ENCODE results near the gene DIAPH2. TPM values are rescaled to one million over a fixed set of nuclear protein-coding genes. Genes with fewer than 3 reads are reported as not detected.

Gene DIAPH2
- total RNA-seq, 1 donor from 2014 or later, result 33.0 TPM

DNA sequence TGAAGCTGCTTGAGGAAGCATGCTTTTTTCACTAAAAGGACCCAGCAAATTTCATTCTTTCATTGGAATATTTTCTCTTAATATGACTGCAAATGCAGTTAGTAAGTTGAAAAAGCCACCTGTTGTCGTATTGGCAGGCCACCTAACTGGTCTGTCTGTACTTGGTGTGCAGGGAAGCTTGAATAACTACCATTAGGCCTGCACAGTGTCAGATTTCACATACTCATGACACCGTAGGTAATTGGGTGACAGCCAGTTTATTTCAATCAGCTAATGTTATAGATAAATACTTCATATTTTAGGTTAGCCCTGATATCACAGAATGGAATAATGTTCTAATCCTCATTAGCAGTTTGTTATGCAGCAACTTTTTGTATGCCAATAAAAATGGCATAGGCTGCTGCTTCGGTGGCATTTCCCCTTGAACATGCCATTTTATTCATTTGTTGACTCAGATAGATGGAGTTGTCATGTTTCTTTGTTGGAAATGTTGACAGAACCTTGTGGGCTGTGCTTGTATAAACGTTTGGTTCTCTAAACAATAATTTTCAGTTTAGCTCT lies 372.8 kb downstream of the DIAPH2 start:
- no peak for DNase-seq

DNA sequence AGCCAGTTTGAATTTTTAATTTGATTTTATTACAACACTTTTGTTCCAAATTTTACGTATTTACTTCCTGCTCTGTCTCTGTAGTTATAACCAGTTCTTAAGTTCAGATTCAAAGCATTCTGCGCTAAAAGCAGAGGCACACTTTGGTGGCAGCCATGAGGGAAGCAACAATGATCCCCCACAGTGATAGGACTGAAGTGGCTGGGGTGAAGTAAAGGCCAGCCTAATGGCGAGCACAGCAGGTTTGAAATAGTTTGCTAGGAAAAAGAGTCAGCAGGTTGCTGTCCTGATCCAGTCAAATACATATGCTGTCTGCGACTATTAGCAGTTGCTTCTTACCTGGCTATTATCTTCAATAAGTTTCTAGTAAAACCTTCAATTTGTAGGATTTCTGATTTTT lies 375.4 kb downstream of the DIAPH2 start:
- no peak for DNase-seq

DNA sequence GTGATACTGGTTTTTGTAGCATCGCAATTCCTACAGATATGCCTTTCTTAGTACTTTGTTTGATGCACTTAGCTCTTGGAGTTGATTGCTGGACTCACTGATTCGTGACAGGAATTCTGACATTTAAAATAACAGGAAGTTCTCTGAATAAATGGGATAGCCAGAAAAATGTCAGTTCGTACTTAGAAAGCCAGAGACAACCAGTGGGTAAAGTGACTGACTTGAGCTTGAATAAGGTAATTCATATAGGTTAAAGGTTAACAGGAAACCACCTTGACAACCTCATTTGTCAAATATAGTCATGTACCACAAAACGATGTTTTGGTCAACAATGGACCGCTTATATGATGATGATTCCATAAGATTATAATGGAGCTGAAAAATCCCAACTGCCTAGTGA lies 380.4 kb downstream of the DIAPH2 start:
- no peak for DNase-seq

DNA sequence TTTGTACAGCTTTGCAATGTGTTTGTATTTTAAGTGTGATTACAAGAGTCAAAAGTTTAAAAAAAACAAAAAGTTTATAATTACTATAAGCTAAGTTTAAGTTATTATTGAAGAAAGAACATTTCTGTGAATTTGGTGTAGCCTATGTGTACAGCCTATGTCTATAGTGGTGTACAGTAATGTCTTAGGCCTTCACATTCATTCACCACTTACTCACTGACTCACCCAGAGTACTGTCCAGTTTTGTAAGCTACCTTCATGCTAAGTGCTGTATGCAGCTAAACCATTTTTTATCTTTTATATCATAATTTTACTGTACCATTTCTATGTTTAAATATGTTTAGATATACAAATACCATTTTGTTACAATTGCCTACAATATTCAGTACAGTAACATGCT lies 381.3 kb downstream of the DIAPH2 start:
- no peak for DNase-seq

DNA sequence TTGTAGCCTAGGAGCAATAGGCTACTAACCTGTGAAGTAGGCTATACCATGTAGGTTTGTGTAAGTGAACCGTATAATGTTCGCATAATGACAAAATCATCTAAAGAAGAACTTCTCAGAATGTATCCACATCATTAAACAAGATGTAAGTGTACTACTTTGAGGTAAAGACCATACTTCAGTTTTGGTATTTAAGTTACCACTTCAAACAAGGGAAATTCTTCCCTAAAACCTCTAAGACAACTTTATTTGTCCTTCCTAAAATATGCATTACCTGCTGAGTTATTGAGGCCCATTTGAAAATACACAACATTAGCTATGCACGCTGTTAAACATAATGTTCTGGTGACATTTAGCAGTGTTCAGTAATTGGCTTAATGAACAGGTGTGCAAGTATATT lies 381.7 kb downstream of the DIAPH2 start:
- no peak for DNase-seq

DNA sequence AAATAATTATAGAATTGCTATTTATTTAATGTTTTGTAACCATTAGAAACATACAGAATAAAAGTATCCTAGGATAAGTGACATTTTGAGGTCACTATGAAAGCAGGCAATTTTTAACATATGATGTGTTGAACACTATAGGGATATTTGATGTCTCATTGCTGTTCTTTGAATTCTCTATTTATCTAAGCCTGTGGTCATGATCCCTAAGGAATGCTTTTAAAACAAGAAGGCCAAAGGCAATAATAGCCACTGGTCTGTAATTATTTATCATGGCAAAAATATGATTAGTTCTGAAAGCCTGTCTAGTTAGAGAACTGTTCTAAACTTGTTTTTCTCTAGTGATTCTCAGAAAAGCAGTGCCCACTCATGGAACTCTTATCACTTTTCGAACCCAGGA lies 385.7 kb downstream of the DIAPH2 start:
- no peak for DNase-seq

DNA sequence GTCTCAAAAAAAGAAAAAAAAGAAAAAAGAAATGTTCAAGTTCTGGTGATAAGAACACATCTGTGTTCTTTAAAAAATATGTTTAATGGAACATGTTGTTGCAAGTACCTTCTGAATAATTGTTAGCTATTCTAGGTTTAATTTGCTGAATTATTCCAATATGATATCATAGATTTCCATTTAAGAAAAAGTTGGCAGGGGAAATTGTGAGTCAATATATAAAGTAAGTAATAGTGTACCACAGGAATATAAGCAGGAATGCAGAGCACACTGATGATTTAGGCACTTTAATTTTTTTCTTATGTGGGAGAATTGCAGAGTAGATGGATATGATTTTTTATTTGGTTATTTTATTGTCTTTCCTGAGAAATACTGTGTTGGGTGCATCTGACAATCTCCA lies 389.8 kb downstream of the DIAPH2 start:
- no peak for DNase-seq

DNA sequence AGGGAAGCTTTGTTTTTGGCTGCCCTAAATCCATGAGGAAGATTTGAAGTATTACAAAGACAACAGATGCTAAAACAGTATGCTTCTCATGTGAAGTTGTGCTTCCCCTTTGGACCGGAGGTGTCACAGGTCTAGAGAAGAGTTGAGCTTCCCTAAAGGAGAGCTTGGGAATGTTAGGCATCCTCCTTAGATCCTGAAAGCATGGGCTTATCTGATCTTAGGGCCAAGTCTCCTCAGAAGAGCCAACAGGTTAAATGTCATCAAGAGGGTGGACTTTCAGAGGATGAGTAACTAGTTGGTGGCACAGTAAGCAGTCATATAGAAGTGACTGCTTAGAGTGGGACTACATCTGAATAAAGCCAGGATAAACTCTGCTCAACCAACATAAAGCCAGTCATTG lies 404.5 kb downstream of the DIAPH2 start:
- DNase-seq, result no peak

DNA sequence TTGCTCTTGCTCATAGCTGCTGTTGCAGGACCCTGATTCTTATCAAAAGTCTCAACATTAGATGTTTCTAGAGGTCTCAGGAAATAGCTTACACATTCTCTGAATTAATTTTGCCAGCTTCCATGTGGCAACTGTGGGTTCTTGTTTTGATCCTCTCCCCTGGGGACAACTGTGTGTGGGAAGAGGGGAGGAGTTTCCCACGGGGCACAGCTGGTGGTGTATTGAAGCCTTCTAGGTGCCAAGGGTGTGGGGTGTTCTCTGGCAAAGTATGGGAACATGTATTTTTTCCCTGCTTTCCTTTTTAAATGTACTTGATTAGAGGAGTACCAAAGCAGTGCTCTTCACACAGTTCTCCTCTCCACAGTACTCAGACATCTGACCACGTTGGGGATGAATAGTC lies 411.7 kb downstream of the DIAPH2 start:
- DNase-seq, result no peak

DNA sequence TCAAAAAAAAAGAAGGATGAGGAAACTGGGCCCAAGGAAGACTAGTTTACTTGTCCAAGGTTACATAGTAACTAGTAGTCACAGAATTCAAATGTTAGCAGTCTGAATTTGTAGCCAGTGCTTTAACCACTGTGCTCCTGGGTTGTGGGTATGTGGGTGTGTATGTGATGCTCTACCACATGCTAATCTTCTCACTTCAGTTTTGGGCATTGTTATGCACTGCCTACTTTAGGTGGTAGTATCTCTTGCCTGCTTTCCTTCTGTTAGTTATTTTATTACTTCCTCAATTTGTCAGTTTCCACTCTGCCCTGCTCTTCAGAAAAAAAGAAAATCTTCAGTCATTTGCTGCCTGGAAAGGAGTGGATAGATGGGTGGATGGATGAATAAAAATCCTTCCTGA lies 418.3 kb downstream of the DIAPH2 start:
- no peak for DNase-seq

DNA sequence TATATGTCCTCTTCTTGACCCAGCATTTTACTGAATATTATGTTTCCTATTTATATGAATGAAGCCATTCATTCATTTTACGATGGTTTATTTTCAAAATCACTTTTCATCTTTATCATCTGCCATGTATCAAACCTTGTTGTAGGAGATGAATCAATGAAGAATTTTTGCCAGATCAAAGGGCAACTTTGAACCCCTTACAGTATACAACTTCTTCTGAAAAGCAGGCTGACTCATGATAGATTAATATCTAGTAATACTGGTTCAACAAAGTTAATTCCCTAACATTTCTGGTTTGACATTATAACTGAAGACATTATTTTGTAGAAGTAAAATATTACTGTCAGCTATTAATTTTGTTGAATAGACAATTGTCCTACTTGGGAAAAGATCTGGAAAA lies 425.1 kb downstream of the DIAPH2 start:
- no peak for DNase-seq

DNA sequence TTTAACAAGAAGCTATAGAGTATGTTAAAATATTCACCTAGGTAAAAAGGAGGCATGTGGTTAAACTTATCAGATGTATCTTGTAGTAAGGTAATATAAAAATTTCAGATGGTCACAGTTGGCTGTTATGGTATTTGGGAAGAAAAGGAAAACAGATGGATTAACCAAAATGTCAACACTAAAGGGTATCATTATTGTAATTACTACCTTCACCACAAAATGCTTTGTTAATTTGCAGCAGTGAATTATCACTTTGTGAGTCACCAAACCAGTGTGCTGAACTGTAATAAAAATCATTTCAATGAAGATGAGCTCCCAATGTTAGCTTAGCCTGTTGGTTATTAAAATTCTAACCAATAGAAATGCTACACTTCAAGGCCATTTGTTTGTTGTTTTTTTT lies 432.9 kb downstream of the DIAPH2 start:
- DNase-seq, result no peak

DNA sequence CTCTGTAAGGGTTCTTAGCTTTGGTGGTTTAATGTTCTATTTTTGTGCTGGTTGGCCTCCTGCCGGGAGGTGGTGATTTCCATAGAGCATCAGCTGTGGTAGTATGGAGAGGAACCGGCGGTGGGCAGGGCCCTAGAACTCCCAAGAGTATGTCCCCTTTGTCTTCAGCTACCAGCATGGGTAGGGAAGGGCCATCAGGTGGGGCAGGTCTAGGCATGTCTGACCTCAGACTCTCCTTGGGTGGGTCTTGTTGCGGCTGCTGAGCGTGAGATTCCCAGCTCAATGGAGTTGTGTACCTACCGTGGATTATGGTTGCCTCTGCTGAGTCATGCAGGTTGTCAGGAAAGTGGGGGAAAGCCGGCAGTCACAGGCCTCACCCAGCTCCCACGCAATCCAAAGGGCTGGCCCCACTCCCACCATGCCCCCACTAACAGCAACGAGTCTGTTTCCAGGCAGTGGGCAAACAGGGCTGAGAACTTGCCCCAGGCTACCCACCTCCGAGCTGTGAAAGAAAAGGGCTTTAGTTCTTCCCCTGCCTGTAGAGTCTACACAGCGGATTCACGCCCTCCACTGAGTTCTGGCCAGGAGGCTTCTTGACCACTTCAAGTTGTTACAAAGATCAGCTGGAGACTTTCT lies 434.9 kb downstream of the DIAPH2 start:
- DNase-seq, result no peak

DNA sequence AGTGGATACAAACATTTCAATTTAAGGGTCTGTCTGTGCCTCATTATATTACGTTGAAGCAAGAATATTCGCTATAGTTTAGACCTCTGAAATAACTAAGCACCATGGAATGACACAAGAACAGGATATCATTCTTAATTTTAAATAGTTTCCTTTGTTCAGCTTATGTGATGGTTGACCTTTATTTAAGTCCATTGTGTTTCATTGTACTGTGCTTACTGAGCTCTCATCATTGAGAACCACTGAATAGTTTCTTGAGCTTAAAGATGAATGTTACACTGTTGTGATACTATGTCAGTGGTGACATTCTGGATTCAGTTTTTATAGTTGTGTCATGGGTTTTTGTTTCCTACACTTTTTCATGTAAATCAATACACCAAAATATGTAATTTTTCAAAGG lies 438.4 kb downstream of the DIAPH2 start:
- DNase-seq, result no peak

DNA sequence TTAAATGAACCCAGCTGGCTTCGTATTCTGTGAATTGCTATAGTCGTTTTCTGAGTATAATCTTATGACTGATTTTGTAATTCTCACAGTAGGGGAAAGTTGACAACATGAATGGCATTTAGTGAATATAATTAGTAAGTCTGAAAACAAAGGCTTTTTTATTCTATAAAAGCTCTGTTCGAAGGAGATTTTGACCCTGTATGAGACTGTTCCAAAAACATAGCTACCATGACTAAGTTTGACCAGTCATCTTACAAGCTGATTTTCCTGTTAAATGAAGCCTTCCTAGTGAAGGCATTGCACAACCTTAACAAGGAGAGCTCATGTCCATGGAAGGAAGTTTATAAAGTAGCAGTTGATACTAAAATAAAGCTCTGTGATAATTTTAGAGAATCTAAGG lies 441.4 kb downstream of the DIAPH2 start:
- peak; percentile 1 for DNase-seq

DNA sequence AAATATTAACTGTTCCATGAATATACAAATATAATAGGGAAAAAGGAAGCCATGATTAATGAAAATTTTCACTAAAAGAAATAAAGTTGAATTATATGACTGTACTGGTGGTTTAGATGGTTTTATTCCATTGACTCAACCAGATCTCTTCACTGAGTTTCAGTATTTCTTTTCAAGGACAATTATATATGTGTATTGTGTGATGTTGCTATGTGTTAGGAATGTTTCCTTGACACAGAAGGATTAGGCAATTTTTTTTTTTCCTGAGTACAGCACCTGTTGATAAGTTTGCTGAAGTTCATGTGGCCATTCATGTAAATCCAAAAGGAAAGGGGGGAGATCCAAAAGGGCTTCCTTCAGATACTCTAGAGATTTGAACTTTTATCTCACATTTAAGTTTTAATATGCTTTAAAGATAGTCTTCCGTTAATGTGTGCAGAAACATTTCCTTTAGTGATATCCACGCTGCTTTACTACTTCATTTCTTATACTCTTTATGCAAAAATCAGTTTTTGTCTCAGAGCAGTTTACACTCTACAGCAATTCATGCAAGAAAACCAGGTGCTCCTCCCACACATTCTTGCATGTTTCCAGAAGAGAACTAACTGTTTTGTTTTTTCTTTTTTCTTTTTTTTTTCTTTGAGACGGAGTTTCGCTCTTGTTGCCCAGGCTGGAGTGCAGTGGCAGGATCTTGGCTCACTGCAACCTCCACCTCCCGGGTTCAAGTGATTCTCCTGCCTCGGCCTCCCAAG lies 448.2 kb downstream of the DIAPH2 start:
- peak; percentile 5 for DNase-seq

DNA sequence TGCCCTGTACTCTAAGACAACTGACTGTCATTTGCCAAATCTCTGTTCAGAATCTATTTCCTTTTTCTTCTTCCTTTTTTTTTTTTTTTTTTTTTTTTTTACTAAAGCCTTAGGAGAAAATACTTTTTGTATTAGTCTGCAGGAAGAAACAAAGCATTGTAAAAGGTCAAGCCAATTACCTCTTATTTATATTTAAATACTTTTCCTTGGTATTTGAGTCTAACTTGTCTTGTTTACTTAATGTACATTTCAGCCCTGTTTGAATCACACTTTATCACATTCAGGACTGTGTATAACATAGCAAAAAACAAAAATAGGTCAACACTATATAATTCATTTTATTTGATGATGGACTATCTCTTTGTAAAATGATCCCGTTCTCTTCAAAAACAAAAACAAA lies 461.3 kb downstream of the DIAPH2 start:
- DNase-seq, result no peak

DNA sequence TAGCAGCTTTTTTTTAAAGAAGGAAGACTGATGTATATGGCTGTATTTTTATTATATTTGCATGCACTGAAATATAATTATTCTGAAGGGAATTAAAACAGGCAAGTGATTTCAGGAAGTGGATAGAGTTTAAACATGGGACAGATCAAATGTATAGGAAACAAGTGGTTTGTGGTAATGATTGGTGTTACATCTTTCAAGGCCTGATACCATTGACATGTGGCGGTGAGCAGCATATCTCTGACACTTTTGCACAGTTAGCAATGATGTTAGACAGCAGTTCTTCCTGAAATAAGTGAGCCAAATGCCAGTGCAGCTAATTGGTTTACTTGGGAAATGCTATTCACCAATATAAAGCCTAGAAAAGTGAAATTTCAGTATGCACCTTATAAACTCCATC lies 471.2 kb downstream of the DIAPH2 start:
- DNase-seq, result no peak

DNA sequence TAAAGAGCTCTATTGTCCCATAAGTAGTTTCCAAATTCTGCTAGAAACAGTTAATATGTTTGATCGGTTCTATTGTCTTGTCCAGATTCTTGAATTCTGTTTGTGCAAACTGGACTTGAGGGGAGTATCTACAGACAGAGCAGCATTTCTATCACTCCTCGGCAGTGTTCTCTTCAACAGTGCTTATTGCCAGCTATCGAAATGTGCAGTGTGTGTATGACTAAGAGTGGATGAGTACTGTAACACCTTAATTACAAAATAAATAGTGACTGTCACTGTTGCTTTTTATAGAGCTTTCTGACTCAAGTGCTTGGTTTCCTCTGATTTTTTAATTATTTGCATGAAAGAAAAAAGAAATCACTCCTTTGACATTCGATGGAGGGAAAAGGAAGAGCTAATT lies 473.6 kb downstream of the DIAPH2 start:
- no peak for DNase-seq

DNA sequence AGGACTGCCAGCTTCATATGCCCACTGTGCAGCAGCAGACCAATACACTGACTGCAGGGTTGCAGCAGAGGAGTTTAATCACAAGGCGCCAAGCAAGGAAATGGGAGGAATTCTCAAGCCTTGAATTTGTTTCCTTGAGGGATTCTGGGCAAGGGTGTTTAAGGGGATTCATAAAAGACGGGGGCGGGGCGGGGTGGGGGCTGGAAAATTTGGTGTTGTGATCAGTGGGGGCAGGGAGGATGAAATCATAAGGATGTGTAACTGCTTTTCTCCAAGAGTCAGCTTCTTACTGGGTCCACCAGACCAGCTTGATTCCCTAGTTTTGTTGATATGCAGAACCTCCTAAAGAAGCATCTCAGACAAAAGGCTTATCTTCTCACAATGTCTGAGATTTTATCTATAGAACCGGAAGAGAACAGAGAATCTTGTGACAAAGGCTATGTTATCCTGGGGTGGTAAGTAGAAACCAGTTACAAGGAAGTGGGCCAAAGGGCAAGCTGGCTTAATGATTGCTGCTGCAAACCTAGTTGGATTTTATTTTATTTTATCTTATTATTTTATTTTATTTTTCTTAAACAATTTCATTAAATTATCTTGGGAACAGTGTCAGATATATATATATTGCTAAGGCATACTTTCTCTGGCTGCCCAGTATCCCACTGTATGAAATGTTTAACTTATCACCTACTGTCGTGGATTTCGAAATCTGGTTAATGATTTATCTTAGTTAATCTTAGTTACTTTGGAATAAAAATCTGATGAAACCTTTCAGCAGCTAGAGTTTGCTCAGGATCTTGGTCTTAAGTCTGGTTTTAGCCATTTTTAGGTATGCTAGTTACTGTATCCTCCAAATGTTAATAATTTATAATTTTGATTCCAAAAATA lies 475.5 kb downstream of the DIAPH2 start:
- DNase-seq, result no peak

DNA sequence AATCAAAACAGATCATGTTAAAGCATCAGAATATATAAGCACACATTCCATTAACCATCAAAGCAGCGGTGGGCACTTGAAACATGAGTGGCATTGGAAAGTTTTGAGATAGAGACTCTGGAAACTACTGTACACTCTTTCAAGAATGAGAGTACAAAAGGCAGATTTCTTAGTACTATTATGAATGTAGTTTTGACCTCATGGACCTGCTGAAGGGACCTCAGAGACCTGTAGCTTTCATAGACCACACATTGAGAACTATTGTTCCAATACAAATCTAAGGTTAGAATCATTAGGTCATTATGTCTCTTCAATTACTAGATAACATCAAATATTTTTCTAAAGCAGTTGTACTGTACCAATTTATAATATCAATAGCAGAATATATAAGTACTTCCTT lies 482.7 kb downstream of the DIAPH2 start:
- DNase-seq, result no peak

DNA sequence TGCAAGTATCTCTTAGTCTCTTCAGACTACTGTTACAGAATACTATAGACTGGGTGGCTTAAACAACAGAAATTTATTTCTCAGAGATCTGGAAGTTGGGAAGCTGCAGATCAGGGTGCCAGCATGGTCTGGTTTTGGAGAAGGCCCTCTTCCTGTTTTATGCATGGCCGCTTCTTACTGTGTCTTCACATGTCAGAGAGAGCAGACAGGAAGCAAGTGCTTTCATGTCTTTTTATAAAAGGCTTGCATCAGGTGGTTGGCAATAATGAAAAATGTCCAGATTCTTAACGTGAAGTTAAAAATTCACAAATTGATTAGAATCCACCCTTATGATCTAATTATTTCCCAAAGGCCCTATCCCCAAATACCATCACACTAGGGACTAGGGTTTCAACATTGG lies 484.0 kb downstream of the DIAPH2 start:
- no peak for DNase-seq

DNA sequence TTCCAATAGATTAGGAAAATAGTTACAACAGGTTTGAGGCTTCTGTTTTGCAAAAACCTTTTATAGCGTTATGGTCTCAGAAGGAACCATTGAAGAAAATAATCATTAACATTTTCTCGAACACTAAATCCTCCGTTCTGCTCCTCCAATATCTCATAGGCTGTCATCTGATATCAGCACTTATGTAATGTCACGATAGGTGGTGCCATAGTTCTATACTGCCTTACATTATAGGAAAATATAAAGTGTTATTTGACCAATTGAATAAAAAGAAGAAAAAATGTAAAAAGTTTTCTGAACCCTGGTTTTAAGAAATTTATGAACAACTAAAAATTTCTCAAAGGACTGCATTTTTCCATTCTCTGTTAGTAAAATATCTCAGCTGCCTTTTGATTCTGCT lies 490.5 kb downstream of the DIAPH2 start:
- no peak for DNase-seq

Data from tongue (tissue), 2 donors.